GF-D8 (cell line): ENCODE data around the gene PLCB1.
"Not testable (repeated sequence)": the region's sequence is repeated elsewhere in the genome, so short reads cannot be mapped to it uniquely, and the experiment has no call there.

Experiments used
- DNase-seq: peaks from one replicate; lab custom pipeline; 2025; lab: John Stamatoyannopoulos, UW

Gene PLCB1

DNA sequence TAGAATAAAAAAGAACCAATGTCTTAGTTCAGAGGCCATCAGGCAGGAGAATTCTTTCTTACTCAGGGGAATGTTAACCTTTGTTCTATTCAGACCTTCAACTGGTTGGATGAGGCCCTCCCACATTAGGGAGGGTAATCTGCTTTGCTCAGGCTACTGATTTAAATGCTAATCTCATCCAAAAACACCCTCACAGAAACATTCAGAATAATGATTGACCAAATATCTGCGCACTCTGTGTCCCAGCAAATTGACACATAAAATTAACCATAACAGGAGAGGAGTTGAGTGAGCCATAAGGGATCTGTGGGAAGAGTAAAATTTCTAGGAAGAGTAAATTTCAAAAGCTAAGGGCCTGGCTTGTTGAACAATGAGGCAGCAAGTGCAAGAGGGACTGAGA, 702.8 kb downstream of the PLCB1 start:
- DNase-seq: no peak

GRCh38 chr20:8837396-8837795, 705.3 kb downstream of the PLCB1 start:
- DNase-seq: no peak

- DNase-seq: no peak
Measured at GRCh38 chr20:8842525-8842924, 710.5 kb downstream of the PLCB1 start.

DNA sequence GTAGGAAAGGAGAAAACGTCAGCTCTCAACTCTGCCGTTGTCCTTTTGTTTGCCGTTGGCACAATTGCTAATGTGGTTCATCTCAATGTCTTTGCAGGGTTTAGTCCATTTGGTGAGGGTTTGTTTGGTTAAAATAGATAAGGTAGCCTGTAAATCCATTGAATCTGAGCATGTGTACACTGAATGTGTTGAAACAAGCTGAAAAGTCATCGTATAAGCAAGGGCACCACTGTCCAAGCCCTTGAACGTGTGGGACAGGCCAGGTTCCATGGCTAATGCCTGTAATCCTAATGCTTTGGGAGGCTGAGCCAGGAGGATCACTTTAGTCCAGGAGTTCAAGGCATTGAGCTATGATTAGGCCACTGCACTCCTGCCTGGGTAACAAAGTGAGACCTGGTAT, 712.1 kb downstream of the PLCB1 start:
- no peak for DNase-seq

GRCh38 chr20:8849990-8850389, 717.9 kb downstream of the PLCB1 start:
- DNase-seq: no peak

DNA sequence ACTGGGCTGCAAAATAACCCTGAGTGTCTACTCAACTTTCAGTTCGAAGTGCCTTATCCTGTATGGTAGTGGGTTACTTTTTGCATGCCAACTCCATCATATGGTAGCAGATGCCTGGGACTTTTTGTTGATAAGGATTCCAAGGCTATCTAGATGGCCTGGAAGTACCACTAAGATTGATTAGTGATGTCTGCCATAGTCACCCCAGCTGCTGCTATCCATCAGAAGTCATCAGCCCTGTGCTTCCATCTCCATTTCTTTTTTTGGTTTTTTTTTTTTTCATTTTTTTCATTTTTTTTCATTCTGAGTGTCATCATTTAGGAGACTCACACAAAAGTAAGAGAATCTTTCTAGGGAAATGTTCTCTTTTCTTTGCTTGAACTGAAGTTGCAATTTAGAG, 719.4 kb downstream of the PLCB1 start:
- no peak for DNase-seq

DNA sequence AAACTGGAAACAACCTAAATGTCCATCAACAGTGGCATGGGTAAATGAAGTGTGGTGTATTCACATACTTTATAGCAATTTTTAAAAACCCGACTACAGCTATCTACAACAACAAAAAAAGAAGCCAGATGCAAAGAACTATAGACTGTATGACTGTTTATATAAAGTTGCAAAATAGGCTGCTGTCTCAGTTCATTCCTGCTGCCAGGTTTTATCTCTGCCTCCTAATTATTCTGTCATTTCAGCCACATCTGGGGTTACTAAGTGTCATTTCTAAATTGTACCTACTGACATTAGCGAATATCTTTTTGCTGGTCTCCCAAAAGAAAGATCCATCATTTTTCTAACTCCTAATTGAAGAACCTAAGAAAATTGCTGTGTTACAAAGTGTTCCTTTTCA, 719.9 kb downstream of the PLCB1 start:
- DNase-seq: not testable (repeated sequence)

DNA sequence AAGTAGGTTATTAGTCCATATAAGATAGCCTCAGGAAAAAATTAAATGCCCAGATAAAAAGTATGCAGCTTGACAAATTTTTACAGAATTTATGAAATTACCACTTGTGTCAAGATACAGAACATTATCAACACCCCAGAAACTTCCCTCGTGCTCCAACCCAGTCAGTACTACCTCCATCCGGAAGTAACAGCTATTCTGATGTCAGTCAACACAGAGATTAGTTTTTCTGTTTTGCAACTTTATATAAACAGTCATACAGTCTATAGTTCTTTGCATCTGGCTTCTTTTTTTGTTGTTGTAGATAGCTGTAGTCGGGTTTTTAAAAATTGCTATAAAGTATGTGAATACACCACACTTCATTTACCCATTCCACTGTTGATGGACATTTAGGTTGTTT, 721.1 kb downstream of the PLCB1 start:
- DNase-seq: not testable (repeated sequence)

GRCh38 chr20:8853805-8854338, 721.8 kb downstream of the PLCB1 start:
- DNase-seq: no peak

- DNase-seq: no peak
Measured at GRCh38 chr20:8854571-8854970, 722.5 kb downstream of the PLCB1 start.

- no peak for DNase-seq
Measured at GRCh38 chr20:8855315-8855714, 723.2 kb downstream of the PLCB1 start.

- no peak for DNase-seq
Measured at GRCh38 chr20:8856668-8857067, 724.6 kb downstream of the PLCB1 start.

GRCh38 chr20:8858181-8858787, 726.2 kb downstream of the PLCB1 start:
- no peak for DNase-seq

- DNase-seq: no peak
Measured at GRCh38 chr20:8860011-8860495, 728.0 kb downstream of the PLCB1 start.

DNA sequence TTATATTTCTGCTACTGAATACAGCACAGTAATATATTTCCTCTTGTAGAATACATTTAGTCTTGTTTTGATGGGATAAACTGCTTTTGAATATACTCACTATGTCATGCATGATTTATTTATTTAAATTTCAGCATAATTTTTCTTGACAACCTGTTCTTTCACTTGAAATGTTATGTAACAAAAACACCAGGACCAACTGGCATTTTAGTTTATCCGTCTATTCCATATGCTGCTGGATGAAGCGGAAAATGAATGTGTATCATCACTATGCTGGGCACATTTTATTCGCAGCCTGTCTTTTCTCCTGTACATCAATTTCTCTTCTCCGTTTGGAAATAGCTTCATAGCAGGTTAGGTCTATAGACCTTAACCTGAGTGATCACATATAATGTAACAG, 730.0 kb downstream of the PLCB1 start:
- DNase-seq: no peak

DNA sequence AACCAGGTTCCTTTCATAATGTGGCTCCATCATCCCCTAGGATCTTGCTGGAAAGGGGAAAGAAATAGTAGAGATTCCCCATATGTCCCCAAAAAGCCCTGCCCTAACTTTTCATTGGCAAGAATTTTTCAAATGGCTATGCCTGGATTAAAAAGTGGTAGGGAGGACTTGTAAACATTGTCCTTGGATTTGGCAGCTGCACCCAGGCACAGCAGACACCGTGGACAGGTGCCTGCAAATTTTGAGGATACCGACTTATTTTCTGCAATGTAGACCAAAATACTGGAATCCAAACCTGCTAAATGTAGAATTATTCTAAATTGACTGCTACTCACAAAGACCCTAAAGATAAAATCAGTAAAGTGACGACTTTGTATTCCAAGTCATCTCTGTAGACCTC, 733.6 kb downstream of the PLCB1 start:
- no peak for DNase-seq

- DNase-seq: no peak
Measured at GRCh38 chr20:8867038-8867740, 735.1 kb downstream of the PLCB1 start.

GRCh38 chr20:8870652-8871051, 738.6 kb downstream of the PLCB1 start:
- no peak for DNase-seq

DNA sequence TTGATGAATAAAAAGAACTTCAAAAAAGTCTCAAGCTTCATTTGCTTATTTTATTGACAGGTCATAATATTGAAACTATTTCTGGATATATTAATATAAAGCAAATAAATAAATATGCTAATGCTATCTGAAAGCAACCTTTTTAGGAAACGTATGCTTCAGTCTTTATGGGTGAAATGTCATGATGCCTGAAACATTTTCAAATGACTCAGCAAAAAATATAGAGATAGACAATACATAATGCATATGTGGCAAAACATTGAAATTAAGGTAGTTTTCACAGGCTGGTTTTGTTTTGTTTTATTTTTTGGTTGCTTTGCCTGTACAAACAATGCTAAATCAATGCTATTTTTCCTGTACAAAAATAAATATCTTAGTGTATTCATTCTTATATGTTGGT, 742.4 kb downstream of the PLCB1 start:
- no peak for DNase-seq

DNA sequence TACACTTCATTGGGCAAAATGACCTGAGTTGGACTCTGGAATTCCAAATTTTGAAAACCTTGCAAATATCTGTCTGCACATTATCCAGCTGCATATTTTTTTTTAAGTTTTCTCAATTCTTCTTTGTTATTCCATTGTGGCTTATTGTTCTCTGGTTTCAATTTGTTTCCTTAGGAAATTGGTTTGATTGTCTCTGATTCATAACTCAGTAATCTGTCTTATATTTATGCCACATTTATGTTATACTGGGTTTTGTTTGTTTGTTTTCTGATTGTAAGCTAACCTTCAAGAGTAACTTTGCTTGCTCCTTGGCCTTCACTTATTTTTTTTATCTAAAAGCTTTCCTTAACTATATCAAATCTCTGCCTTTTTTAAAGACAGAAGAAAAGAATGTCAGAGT, 743.5 kb downstream of the PLCB1 start:
- DNase-seq: no peak

- no peak for DNase-seq
Measured at GRCh38 chr20:8876366-8876765, 744.3 kb downstream of the PLCB1 start.

GRCh38 chr20:8877294-8877693, 745.2 kb downstream of the PLCB1 start:
- DNase-seq: no peak

GRCh38 chr20:8879669-8880068, 747.6 kb downstream of the PLCB1 start:
- DNase-seq: no peak
